K562 (cell line): ENCODE results near the gene PRDM15. TPM values are rescaled to one million over a fixed set of nuclear protein-coding genes. Genes with fewer than 3 reads are reported as not detected.

Experiments used
- ATAC-seq: fragments of 200-7000 bp; cut with Tn5 transposase; 3 replicates; pipeline ENCODE4 v1.9.1; 2020; ENCODE audit warnings: moderate library complexity
- BruUV-seq: library from RNA; stranded (reverse); fragments of 400-500 nt; replicated peaks from 2 replicates; lab custom pipeline; 2021; lab: Mats Ljungman, UMichigan
- CTCF ChIA-PET: fragments of 300-600 bp; formaldehyde crosslinking; extraction: SDS; loops from one replicate; lab custom pipeline; 2021; ENCODE audit warnings: low intra/inter-chr PET ratio; lab: Yijun Ruan, JAX
- POLR2A ChIA-PET: fragments of 300-600, 350-650 bp; sonication (Branson Sonifier 250); formaldehyde crosslinking; extraction: SDS; loops from one replicate; lab custom pipeline; 2021; ENCODE audit warnings: antibody characterized with exemption, inconsistent platforms; lab: Yijun Ruan, JAX
- DNase-seq, 4 experiments: peaks; one replicate each; pipeline versions ENCODE4 v3.0.0 to v3.0.0-alpha.2; 2011 to 2018; ENCODE audit warnings: low spot score in 3 of 4, mixed read lengths in 3 of 4; ENCODE audit errors: extremely low read depth in 1 of 4
- FAIRE-seq: peaks from 2 replicates; lab custom pipeline; 2011; peaks lifted over from hg19 to GRCh38; lab: Jason Lieb, UNC
- H2AFZ ChIP-seq: 2 replicates; pipeline ENCODE4 v1.6.0; 2011; ENCODE audit warnings: low read depth, low read length, control low read depth, inconsistent platforms
- H3K27ac ChIP-seq: fragments of 200-600 bp; 3 replicates; pipeline ENCODE4 v1.8.0; 2011; ENCODE audit warnings: low read depth, mild to moderate bottlenecking, control low read depth, inconsistent platforms, low read length, moderate library complexity, mixed read lengths; ENCODE audit errors: extremely low read depth
- H3K27me3 ChIP-seq, 2 experiments: fragments of 300-600 bp in 1 of 2; 2 replicates in 1 of 2; 3 replicates in 1 of 2; pipeline versions ENCODE4 v1.6.0 to v1.8.0; 2011; ENCODE audit warnings: inconsistent platforms in 2 of 2, low read length in 2 of 2, mild to moderate bottlenecking in 1 of 2, mixed read lengths in 1 of 2, moderate library complexity in 1 of 2; ENCODE audit not compliant: control insufficient read depth in 2 of 2, insufficient read depth in 2 of 2
- H3K36me3 ChIP-seq: fragments of 300-600 bp; 3 replicates; pipeline ENCODE4 v1.8.0; 2011; ENCODE audit warnings: mild to moderate bottlenecking, low read length, inconsistent platforms; ENCODE audit not compliant: control insufficient read depth, insufficient read depth
- H3K4me1 ChIP-seq, 2 experiments: fragments of 200-600 bp in 1 of 2; replicated peaks in 1 of 2; 2 replicates in 1 of 2; 3 replicates in 1 of 2; pipeline versions ENCODE4 v1.5.1 to v1.8.0; 2011; ENCODE audit warnings: inconsistent platforms in 2 of 2, low read length in 2 of 2, mild to moderate bottlenecking in 1 of 2, mixed read lengths in 1 of 2, moderate library complexity in 1 of 2; ENCODE audit not compliant: control insufficient read depth in 2 of 2, insufficient read depth in 2 of 2
- H3K4me2 ChIP-seq: 2 replicates; pipeline ENCODE4 v1.6.1; 2011; ENCODE audit warnings: low read length, control low read depth, inconsistent platforms, mixed read lengths; ENCODE audit not compliant: insufficient read depth
- H3K4me3 ChIP-seq: fragments of 200-600 bp; sonication (generic), shearing (Covaris generic); 2 replicates; pipeline ENCODE4 v1.5.1; 2016; ENCODE audit warnings: control low read depth, inconsistent platforms
- H3K79me2 ChIP-seq: fragments of 200-600 bp; 3 replicates; pipeline ENCODE4 v1.8.0; 2011; ENCODE audit warnings: low read length, inconsistent platforms; ENCODE audit not compliant: control insufficient read depth, insufficient read depth
- H3K9ac ChIP-seq, 2 experiments: 2 replicates each; pipeline versions ENCODE4 v1.6.0 to v1.6.1; 2011; ENCODE audit warnings: low read depth in 2 of 2, low read length in 2 of 2, control low read depth in 1 of 2, inconsistent platforms in 1 of 2, mild to moderate bottlenecking in 1 of 2, mixed read lengths in 1 of 2; ENCODE audit not compliant: insufficient read depth in 1 of 2
- H3K9me1 ChIP-seq: one replicate; pipeline ENCODE4 v1.6.0; 2011; ENCODE audit warnings: inconsistent platforms, mild to moderate bottlenecking, low read length, moderate library complexity; ENCODE audit not compliant: control insufficient read depth, insufficient read depth
- H3K9me3 ChIP-seq: replicated peaks from 2 replicates; pipeline ENCODE4 v1.5.1; 2011; ENCODE audit warnings: low read depth, low read length, inconsistent platforms; ENCODE audit not compliant: control insufficient read depth, insufficient read depth
- H4K20me1 ChIP-seq: replicated peaks from 2 replicates; pipeline ENCODE4 v1.6.1; 2011; ENCODE audit warnings: low read length, inconsistent platforms, mixed read lengths; ENCODE audit not compliant: control insufficient read depth, insufficient read depth
- CBX2 ChIP-seq: fragments of 200-600 bp; sonication (generic); IDR thresholded peaks from one replicate; pipeline ENCODE4 v1.6.1; 2012; ENCODE audit warnings: mild to moderate bottlenecking, low read length, inconsistent platforms; ENCODE audit not compliant: insufficient read depth, poor library complexity, severe bottlenecking
- E2F6 ChIP-seq, 2 experiments: IDR thresholded peaks; 2 replicates each; pipeline ENCODE4 v1.6.1; 2011; ENCODE audit warnings: borderline replicate concordance in 1 of 2, control low read depth in 1 of 2, low read depth in 1 of 2, low read length in 1 of 2, mild to moderate bottlenecking in 1 of 2, mixed read lengths in 1 of 2, moderate library complexity in 1 of 2; ENCODE audit not compliant: insufficient read depth in 1 of 2, insufficient read length in 1 of 2, poor library complexity in 1 of 2, severe bottlenecking in 1 of 2; ENCODE audit errors: extremely low read depth in 1 of 2
- FUS ChIP-seq: fragments of 200-400 bp; formaldehyde crosslinking; optimal IDR thresholded peaks from 2 replicates; pipeline ENCODE3; 2017; ENCODE audit warnings: low read depth, low read length
- POLR2H ChIP-seq: IDR thresholded peaks from 2 replicates; pipeline ENCODE4 v1.6.1; 2016; ENCODE audit warnings: missing genetic modification characterization, low read depth, mild to moderate bottlenecking, control low read depth, missing compliant biosample characterization, moderate library complexity
- TAF1 ChIP-seq: IDR thresholded peaks from 2 replicates; pipeline ENCODE4 v1.6.1; 2011; ENCODE audit warnings: mild to moderate bottlenecking, low read length, moderate library complexity; ENCODE audit not compliant: insufficient read depth, control insufficient read depth, severe bottlenecking; ENCODE audit errors: extremely low read depth
- ZBTB40 ChIP-seq, 2 experiments: fragments of 450-650 bp in 1 of 2; sonication (generic) in 1 of 2; formaldehyde crosslinking in 1 of 2; IDR thresholded peaks; 2 replicates each; pipeline versions ENCODE4 v1.7.1 to v1.9.0; 2016 to 2022; ENCODE audit warnings: inconsistent platforms in 1 of 2, mild to moderate bottlenecking in 1 of 2, missing genetic modification reagents in 1 of 2
- ZNF140 ChIP-seq: fragments of 250-450 bp; sonication (Bioruptor Pico); IDR thresholded peaks from 2 replicates; pipeline ENCODE4 v1.8.0; 2021; ENCODE audit warnings: moderate library complexity, mild to moderate bottlenecking, inconsistent platforms
- WGBS: fragments of 100-300 bp; shearing (Covaris generic); methylation state at CpG from one replicate; pipeline ENCODE4 v1.1.6; 2016; ENCODE audit warnings: low coverage, mixed read lengths; ENCODE audit not compliant: insufficient coverage; ENCODE audit errors: missing lambda C conversion rate; 5-methylcytosine and 5-hydroxymethylcytosine counted together
- in situ Hi-C: fragments of 300-500 bp; cut with MboI; formaldehyde crosslinking; loops from 4 replicates; pipeline ENCODE4 v1.15.0; 2018; ENCODE audit warnings: inconsistent platforms, mixed read lengths
- intact Hi-C: fragments of 100-400 bp; cut with micrococcal nuclease; formaldehyde crosslinking; loops from 2 replicates; pipeline ENCODE4 v1.14.2; 2022
- polyA plus RNA-seq, 8 experiments: library from polyadenylated mRNA; depleted of rRNA in 4 of 8; stranded (reverse) in 5 of 8; unstranded in 3 of 8; fragments of >200 nt; fragmentation: Nextera tagmentation in 2 of 8; fragmentation: Illumina TruSeq in 1 of 8; extraction: Ambion mirVana in 2 of 8; extraction: Trizol in 1 of 8; gene quantifications; 2 replicates each; pipeline versions ENCODE4 v1.2.1 to v1.2.3, GENCODE V29; 2011 to 2014; ENCODE audit warnings: inconsistent platforms in 1 of 8, missing spikeins in 1 of 8
- total RNA-seq, 7 experiments: library from RNA; depleted of rRNA in 6 of 7; stranded (reverse); fragments of >200 nt in 6 of 7; fragmentation: Illumina TruSeq in 2 of 7; extraction: Trizol in 2 of 7; gene quantifications; 2 replicates each; pipeline versions ENCODE4 v1.2.1 to v1.2.3, GENCODE V29; 2011 to 2021; ENCODE audit warnings: low replicate concordance in 1 of 7

Gene PRDM15
- total and polyA plus RNA-seq, 9 of the 15 experiments (the other 6 are each of a cell fraction or from before 2014, with no cell fraction given): 0.93 to 9.2 (median 6.2) TPM

- intact Hi-C loops (no loop called here), in situ Hi-C loops (no loop called here)
- CTCF ChIA-PET: no interaction called here
- no peaks in the 10 kb centered on the region for H3K9me1 ChIP-seq
- H3K4me1 ChIP-seq: peaks cover 0 to under 1% of the 10 kb centered on the region in 2 experiments; a peak in 1 of 5 replicates
- DNase-seq: no peak
- no peaks in the 10 kb centered on the region for H3K79me2 ChIP-seq
- no TSS peak for BruUV-seq
- no peaks in the 10 kb centered on the region for H3K9me3 ChIP-seq
- H3K9ac ChIP-seq: no peak overlapping the region
- FAIRE-seq: no peak
- no peak overlapping the region for H2AFZ ChIP-seq
- H3K4me2 ChIP-seq: no peak overlapping the region
- WGBS: 0% methylated on average over 10 of the region's 10 CpGs
- H4K20me1 ChIP-seq: peaks cover 34% of the 10 kb centered on the region; the same call in 1 of the 2 replicates
- no peak overlapping the region for H3K27ac ChIP-seq
- POLR2A ChIA-PET: interaction anchor here (0.8 to 3.9 kb wide), 2 partner anchors 13 to 485 kb away, joined by 3 to 13 read pairs; no protein-coding TSS in a partner anchor
- no peak for ATAC-seq
- TF ChIP-seq POLR2H (tag) (no peak), ZNF140 (CRISPR knock-in tag) (no peak), FUS (no peak), TAF1 (no peak), CBX2 (peak; percentile 22), ZBTB40 (IDR thresholded peaks at IDR 0.05) (no peak), ZBTB40 (CRISPR knock-in tag; IDR thresholded peaks at IDR 0.05) (no peak), E2F6 (IDR thresholded peaks at IDR 0.05; ENCODE audit: borderline replicate concordance in 1 of 2, extremely low read depth in 1 of 2, insufficient read depth in 1 of 2, insufficient read length in 1 of 2, low read depth in 1 of 2, low read length in 1 of 2, poor library complexity in 1 of 2, severe bottlenecking in 1 of 2) (no peak)
- H3K4me3 ChIP-seq: no peak overlapping the region
- H3K36me3 ChIP-seq: no peaks in the 10 kb centered on the region
- H3K27me3 ChIP-seq: peaks cover 89 to 92% of the 10 kb centered on the region in 2 experiments
Observed at GRCh38 chr21:41749286-41749685, 129.9 kb downstream of the PRDM15 start.
